ENCODE measurements around the gene MAP4K4. TPM values are rescaled to one million over a fixed set of nuclear protein-coding genes. Genes with fewer than 3 reads are reported as not detected.

Gene MAP4K4
- total RNA-seq, 4 donors from 2014 or later = 14.2 to 65.2 (median 29.1) TPM

GRCh38 chr2:101861382-101861781 is 163.9 kb downstream of the MAP4K4 start:
- H3K36me3 ChIP-seq = peaks cover 0 to 48% (median 0%) of the 10 kb centered on the region in 3 donors
- no peaks in the 10 kb centered on the region for H3K27me3 ChIP-seq
- no peak for DNase-seq

GRCh38 chr2:101863534-101863933 is 166.0 kb downstream of the MAP4K4 start:
- no peak for DNase-seq
- no peak overlapping the region for H3K27ac ChIP-seq
- H3K4me1 ChIP-seq = no peaks in the 10 kb centered on the region
- no peak overlapping the region for H3K4me3 ChIP-seq
- H3K27me3 ChIP-seq = no peaks in the 10 kb centered on the region
- H3K36me3 ChIP-seq = peaks cover 0 to 69% (median 0%) of the 10 kb centered on the region in 3 donors
- H3K9me3 ChIP-seq = no peaks in the 10 kb centered on the region
- TF ChIP-seq POLR2A (IDR thresholded peaks at IDR 0.05) = no peak
- TF ChIP-seq, protein P1, sequence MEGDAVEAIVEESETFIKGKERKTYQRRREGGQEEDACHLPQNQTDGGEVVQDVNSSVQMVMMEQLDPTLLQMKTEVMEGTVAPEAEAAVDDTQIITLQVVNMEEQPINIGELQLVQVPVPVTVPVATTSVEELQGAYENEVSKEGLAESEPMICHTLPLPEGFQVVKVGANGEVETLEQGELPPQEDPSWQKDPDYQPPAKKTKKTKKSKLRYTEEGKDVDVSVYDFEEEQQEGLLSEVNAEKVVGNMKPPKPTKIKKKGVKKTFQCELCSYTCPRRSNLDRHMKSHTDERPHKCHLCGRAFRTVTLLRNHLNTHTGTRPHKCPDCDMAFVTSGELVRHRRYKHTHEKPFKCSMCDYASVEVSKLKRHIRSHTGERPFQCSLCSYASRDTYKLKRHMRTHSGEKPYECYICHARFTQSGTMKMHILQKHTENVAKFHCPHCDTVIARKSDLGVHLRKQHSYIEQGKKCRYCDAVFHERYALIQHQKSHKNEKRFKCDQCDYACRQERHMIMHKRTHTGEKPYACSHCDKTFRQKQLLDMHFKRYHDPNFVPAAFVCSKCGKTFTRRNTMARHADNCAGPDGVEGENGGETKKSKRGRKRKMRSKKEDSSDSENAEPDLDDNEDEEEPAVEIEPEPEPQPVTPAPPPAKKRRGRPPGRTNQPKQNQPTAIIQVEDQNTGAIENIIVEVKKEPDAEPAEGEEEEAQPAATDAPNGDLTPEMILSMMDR (IDR thresholded peaks at IDR 0.05) = no peak

More at GRCh38 chr2:101861382-101861781, 163.9 kb downstream of the MAP4K4 start:
- H3K4me1 ChIP-seq = no peaks in the 10 kb centered on the region
- H3K4me3 ChIP-seq = no peak overlapping the region
- TF ChIP-seq, protein P1 (IDR thresholded peaks at IDR 0.05) = no peak
- no peak for TF ChIP-seq POLR2A (IDR thresholded peaks at IDR 0.05)
- no peak overlapping the region for H3K27ac ChIP-seq
- H3K9me3 ChIP-seq = no peaks in the 10 kb centered on the region

DNA sequence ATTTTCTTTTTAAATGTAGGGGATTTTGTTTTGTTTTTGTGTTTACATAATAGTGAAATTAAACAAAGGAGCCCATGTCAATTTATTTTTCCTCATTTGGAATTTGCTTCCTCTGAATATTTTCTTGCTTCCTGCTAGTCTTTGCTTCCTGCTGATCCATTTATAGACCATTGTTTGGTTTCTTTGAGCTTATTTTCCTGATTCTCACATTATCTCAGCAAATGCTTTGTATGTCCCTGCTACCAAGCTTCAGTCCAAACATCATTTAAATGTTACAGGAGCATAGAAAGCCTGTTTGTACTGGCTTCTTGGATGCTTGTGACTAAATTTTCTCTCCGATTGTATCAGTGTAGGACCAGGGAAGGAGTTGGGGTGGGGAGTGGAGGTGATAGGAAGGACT is 166.9 kb downstream of the MAP4K4 start:
- H3K36me3 ChIP-seq = peaks cover 0 to 64% (median 0%) of the 10 kb centered on the region in 3 donors
- TF ChIP-seq POLR2A (IDR thresholded peaks at IDR 0.05) = no peak
- TF ChIP-seq, protein P1 (IDR thresholded peaks at IDR 0.05) = no peak
- no peak for DNase-seq
- no peaks in the 10 kb centered on the region for H3K4me1 ChIP-seq
- H3K4me3 ChIP-seq = no peak overlapping the region
- H3K27me3 ChIP-seq = no peaks in the 10 kb centered on the region
- no peak overlapping the region for H3K27ac ChIP-seq
- no peaks in the 10 kb centered on the region for H3K9me3 ChIP-seq

- no peak for DNase-seq
- TF ChIP-seq, protein P1 (IDR thresholded peaks at IDR 0.05) = no peak
- no peak for TF ChIP-seq POLR2A (IDR thresholded peaks at IDR 0.05)
- Histone ChIP-seq H3K4me3 (no peak overlapping the region), H3K27me3 (no peaks in the 10 kb centered on the region), H3K36me3 (peaks cover 0 to 84% (median 0%) of the 10 kb centered on the region in 3 donors), H3K4me1 (no peaks in the 10 kb centered on the region), H3K9me3 (no peaks in the 10 kb centered on the region), H3K27ac (no peak overlapping the region)
These were observed 171.0 kb downstream of the MAP4K4 start for GRCh38 chr2:101868525-101868924.

GRCh38 chr2:101869527-101869926 is 172.0 kb downstream of the MAP4K4 start:
- no peak overlapping the region for H3K4me3 ChIP-seq
- no peaks in the 10 kb centered on the region for H3K9me3 ChIP-seq
- H3K36me3 ChIP-seq = peaks cover 0 to 91% (median 0%) of the 10 kb centered on the region in 3 donors
- no peaks in the 10 kb centered on the region for H3K4me1 ChIP-seq
- no peak overlapping the region for H3K27ac ChIP-seq
- no peak for TF ChIP-seq POLR2A (IDR thresholded peaks at IDR 0.05)
- TF ChIP-seq, protein P1 (IDR thresholded peaks at IDR 0.05) = no peak
- DNase-seq = no peak
- no peaks in the 10 kb centered on the region for H3K27me3 ChIP-seq

DNA sequence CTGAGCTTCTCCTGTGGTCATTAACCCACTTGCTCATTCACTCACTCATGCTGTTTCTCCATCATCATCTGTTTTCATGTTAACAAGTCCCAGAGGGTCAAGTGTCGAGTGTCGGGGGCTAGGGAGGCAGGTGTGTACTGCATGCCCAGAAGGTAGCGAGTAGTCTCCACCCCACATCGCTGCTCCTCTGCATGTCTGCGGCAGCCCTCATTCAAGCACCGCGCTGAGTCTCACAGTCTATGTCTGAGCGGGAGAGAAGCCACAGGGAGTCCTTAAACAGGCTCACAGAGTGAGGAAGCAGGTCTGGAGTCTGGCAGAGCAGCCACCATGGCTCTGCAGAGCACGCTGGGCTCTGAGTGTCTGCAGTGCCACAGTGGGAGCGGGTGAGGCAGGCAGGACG is 172.9 kb downstream of the MAP4K4 start:
- TF ChIP-seq, protein P1 (IDR thresholded peaks at IDR 0.05) = no peak
- TF ChIP-seq POLR2A (IDR thresholded peaks at IDR 0.05) = no peak
- DNase-seq = no peak

More for the DNA sequence above, 172.9 kb downstream of the MAP4K4 start:
- Histone ChIP-seq H3K36me3 (peaks cover 0 to 91% (median 0%) of the 10 kb centered on the region in 3 donors), H3K27ac (no peak overlapping the region), H3K4me3 (no peak overlapping the region), H3K4me1 (no peaks in the 10 kb centered on the region), H3K9me3 (no peaks in the 10 kb centered on the region), H3K27me3 (no peaks in the 10 kb centered on the region)
